HuH-7.5 (cell line): ENCODE measurements around the gene AK1.
"Not testable (repeated sequence)": the region's sequence is repeated elsewhere in the genome, so short reads cannot be mapped to it uniquely, and the experiment has no call there.

Source experiments
- DNase-seq: peaks from one replicate; pipeline ENCODE4 v3.0.0; 2011; ENCODE audit warnings: low spot score

The AK1 gene

GRCh38 chr9:127884427-127884911 is 7.0 kb upstream of the AK1 start:
- DNase-seq = no peak

GRCh38 chr9:127883959-127884358 is 6.5 kb upstream of the AK1 start:
- no peak for DNase-seq

GRCh38 chr9:127881715-127882114 is 4.2 kb upstream of the AK1 start:
- DNase-seq = not testable (repeated sequence)

- no peak for DNase-seq
These were observed 2.7 kb upstream of the AK1 start for GRCh38 chr9:127880143-127880542.

GRCh38 chr9:127878652-127879390 is 1.3 kb upstream of the AK1 start:
- DNase-seq = no peak

- DNase-seq = no peak
These were observed 651 bp upstream of the AK1 start for GRCh38 chr9:127878001-127878651.

GRCh38 chr9:127876764-127877562 is 512 bp downstream of the AK1 start:
- DNase-seq = no peak

GRCh38 chr9:127876026-127876763 is 1.3 kb downstream of the AK1 start:
- DNase-seq = no peak

GRCh38 chr9:127875306-127875966 is 2.0 kb downstream of the AK1 start:
- no peak for DNase-seq

- no peak for DNase-seq
These were observed 2.9 kb downstream of the AK1 start for GRCh38 chr9:127874301-127875221.

GRCh38 chr9:127873886-127874285 is 3.6 kb downstream of the AK1 start:
- no peak for DNase-seq

- DNase-seq = no peak
These were observed 4.2 kb downstream of the AK1 start for GRCh38 chr9:127873223-127873691.

- DNase-seq = no peak
These were observed 4.9 kb downstream of the AK1 start for GRCh38 chr9:127872369-127873222.

- no peak for DNase-seq
These were observed 5.9 kb downstream of the AK1 start for GRCh38 chr9:127871531-127871930.

GRCh38 chr9:127870887-127871286 is 6.6 kb downstream of the AK1 start:
- no peak for DNase-seq

- DNase-seq = not testable (repeated sequence)
These were observed 7.4 kb downstream of the AK1 start for GRCh38 chr9:127870153-127870491.

- peak; percentile 99 for DNase-seq
These were observed 7.9 kb downstream of the AK1 start for GRCh38 chr9:127869310-127870152.

GRCh38 chr9:127868278-127868902 is 9.1 kb downstream of the AK1 start:
- DNase-seq = no peak
